ENCODE data around the gene PPP1R2. TPM values are rescaled to one million over a fixed set of nuclear protein-coding genes. Genes with fewer than 3 reads are reported as not detected.

Gene PPP1R2
- total RNA-seq, 2 donors from 2014 or later = 55.6 to 69.0 TPM

DNA sequence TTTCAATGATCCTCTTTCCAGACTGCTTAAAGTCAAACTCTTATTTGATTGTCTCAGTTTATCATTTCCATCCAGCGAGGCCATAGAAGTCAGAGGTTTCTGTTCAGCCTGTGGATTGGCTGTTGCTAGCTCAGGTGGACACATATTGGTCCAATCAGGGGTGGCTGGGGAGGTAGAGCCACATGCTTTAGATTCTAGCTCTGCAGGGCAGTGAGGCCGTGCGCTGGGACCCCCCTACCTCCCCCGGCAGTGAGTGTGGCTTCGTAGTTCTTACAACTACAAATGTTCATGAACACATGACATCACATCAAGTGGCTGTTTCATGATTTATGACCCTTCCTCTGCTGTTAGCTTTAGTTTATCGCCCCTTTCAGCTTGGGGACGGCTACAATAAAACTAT lies 22.6 kb upstream of the PPP1R2 start:
- no peak overlapping the region for H3K27ac ChIP-seq
- H3K9me3 ChIP-seq = no peaks in the 10 kb centered on the region
- TF ChIP-seq CTCF (IDR thresholded peaks at IDR 0.05) = no peak
- DNase-seq (ENCODE audit: low spot score) (no peak), ATAC-seq (ENCODE audit: insufficient number of reproducible peaks, low FRiP score, low read depth) (no peak)
- no peaks in the 10 kb centered on the region for H3K36me3 ChIP-seq
- H3K4me1 ChIP-seq (ENCODE audit: control insufficient read depth in 1 of 2, low read depth in 2 of 2) = no peaks in the 10 kb centered on the region
- H3K27me3 ChIP-seq (replicated peaks; ENCODE audit: insufficient read depth) = no peaks in the 10 kb centered on the region
- H3K4me3 ChIP-seq = no peak overlapping the region

DNA sequence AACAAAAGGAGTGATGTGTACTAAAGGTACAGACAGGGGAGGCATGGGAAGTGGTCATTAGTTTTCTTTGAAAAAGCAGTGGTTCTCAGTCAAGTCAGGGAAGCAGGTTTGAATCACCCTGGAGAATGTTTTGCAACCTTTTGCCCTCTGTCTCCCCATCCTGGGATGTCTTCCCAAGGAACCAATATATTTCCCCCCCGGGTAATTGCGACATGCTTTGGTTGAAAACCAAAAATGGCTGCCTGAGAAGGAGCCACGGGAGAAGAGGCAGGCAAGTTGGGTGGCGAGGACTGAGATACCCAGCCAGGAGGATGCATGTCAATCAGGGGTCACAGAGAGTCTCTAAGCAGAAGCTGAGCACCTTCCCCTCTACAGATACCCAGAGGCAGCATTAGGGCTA lies 20.2 kb upstream of the PPP1R2 start:
- Histone ChIP-seq H3K36me3 (no peaks in the 10 kb centered on the region), H3K4me1 (ENCODE audit: control insufficient read depth in 1 of 2, low read depth in 2 of 2) (no peaks in the 10 kb centered on the region), H3K27ac (no peak overlapping the region), H3K9me3 (no peaks in the 10 kb centered on the region), H3K27me3 (replicated peaks; ENCODE audit: insufficient read depth) (no peaks in the 10 kb centered on the region), H3K4me3 (no peak overlapping the region)
- no peak for TF ChIP-seq CTCF (IDR thresholded peaks at IDR 0.05)
- ATAC-seq (ENCODE audit: insufficient number of reproducible peaks, low FRiP score, low read depth) = no peak
- DNase-seq (ENCODE audit: low spot score) = no peak

DNA sequence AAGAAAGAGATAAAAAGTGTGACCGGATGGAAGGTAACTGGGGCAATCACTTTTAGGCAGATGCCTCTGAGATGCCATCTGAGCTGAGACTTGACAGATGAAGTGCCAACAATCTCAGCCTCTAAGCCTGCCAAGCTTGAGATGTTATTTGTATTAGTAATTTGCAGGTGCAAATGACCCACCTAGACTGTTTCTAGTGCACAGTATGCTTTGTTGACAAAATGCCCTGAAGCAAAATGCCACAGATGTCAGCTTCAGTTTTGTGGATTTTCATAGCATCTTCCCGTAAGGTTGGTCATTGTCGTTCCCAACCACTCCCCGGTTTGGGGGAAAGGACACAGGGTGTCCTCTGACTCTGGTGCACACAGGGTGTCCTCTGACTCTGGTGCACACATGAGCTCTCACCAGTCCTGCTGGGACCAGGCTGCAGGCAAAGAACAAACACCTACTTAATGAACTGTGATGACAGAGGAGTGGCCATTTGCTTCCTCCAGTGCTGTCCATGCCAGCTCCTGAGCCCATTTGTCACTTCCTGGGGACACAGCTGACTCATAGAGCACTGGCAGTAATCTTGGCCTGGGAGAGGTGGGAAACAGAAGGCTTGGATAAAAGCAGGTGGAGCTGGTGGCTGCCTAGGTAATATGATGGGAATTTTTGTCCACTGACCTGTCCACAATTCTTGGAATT lies 16.7 kb upstream of the PPP1R2 start:
- no peaks in the 10 kb centered on the region for H3K27me3 ChIP-seq (replicated peaks; ENCODE audit: insufficient read depth)
- no peak for DNase-seq (ENCODE audit: low spot score)
- no peaks in the 10 kb centered on the region for H3K4me1 ChIP-seq (ENCODE audit: control insufficient read depth in 1 of 2, low read depth in 2 of 2)
- H3K9me3 ChIP-seq = no peaks in the 10 kb centered on the region
- no peak overlapping the region for H3K4me3 ChIP-seq
- ATAC-seq (ENCODE audit: insufficient number of reproducible peaks, low FRiP score, low read depth) = no peak
- no peaks in the 10 kb centered on the region for H3K36me3 ChIP-seq
- no peak for TF ChIP-seq CTCF (IDR thresholded peaks at IDR 0.05)
- H3K27ac ChIP-seq = no peak overlapping the region

GRCh38 chr3:195558602-195559001 lies 15.5 kb upstream of the PPP1R2 start:
- TF ChIP-seq CTCF (IDR thresholded peaks at IDR 0.05) = no peak
- Histone ChIP-seq H3K27ac (no peak overlapping the region), H3K27me3 (replicated peaks; ENCODE audit: insufficient read depth) (no peaks in the 10 kb centered on the region), H3K4me1 (ENCODE audit: control insufficient read depth in 1 of 2, low read depth in 2 of 2) (no peaks in the 10 kb centered on the region), H3K4me3 (no peak overlapping the region), H3K9me3 (no peaks in the 10 kb centered on the region), H3K36me3 (no peaks in the 10 kb centered on the region)
- ATAC-seq (ENCODE audit: insufficient number of reproducible peaks, low FRiP score, low read depth) = no peak
- DNase-seq (ENCODE audit: low spot score) = no peak

DNA sequence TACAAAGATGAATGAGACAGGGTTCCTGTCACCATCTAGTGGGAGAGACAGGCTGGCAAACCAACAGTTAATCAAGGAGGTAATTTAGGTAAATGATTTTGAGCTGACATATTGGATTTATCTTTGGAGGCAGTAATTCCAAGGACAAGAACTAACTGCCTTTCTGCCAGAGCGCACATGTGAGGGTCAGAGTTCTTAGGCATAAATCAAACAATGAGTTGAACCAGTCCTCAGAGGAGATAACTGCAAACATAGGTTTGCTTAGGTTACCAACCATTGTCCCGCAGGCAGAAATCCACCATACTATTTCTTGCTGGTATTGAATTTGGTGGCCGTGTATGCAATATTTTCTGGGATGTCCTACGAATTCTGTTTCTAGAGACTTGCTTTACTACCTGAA lies 14.2 kb upstream of the PPP1R2 start:
- no peak for DNase-seq (ENCODE audit: low spot score)
- Histone ChIP-seq H3K4me3 (no peak overlapping the region), H3K9me3 (no peaks in the 10 kb centered on the region), H3K27ac (no peak overlapping the region), H3K4me1 (ENCODE audit: control insufficient read depth in 1 of 2, low read depth in 2 of 2) (no peaks in the 10 kb centered on the region), H3K36me3 (no peaks in the 10 kb centered on the region), H3K27me3 (replicated peaks; ENCODE audit: insufficient read depth) (no peaks in the 10 kb centered on the region)
- no peak for ATAC-seq (ENCODE audit: insufficient number of reproducible peaks, low FRiP score, low read depth)
- TF ChIP-seq CTCF (IDR thresholded peaks at IDR 0.05) = no peak

Measured in thoracic aorta (tissue), 2 donors.